H1 (cell line): ENCODE measurements around the gene FABP7. TPM values are rescaled to one million over a fixed set of nuclear protein-coding genes. Genes with fewer than 3 reads are reported as not detected.

Experiments
- CTCF ChIA-PET: fragments of 300-600 bp; sonication (Branson Sonifier 250); formaldehyde crosslinking; loops from one replicate; lab custom pipeline; 2021; ENCODE audit not compliant: partially characterized antibody; lab: Charles Lee
- POLR2A ChIA-PET: fragments of 300-600 bp; sonication (Branson Sonifier 250); formaldehyde crosslinking; loops from one replicate; lab custom pipeline; 2021; ENCODE audit warnings: inconsistent platforms; ENCODE audit not compliant: partially characterized antibody; lab: Charles Lee
- DNase-seq, 2 experiments: peaks; one replicate each; pipeline versions ENCODE4 v3.0.0 to v3.0.0-alpha.2; 2010 to 2022; ENCODE audit warnings: low spot score in 2 of 2, low read depth in 1 of 2, mixed read lengths in 1 of 2
- FAIRE-seq: peaks from 2 replicates; lab custom pipeline; 2011; peaks lifted over from hg19 to GRCh38; lab: Jason Lieb, UNC
- H2AFZ ChIP-seq: 2 replicates; pipeline ENCODE4 v1.8.1; 2012; ENCODE audit warnings: low read length, inconsistent platforms
- H2AK5ac ChIP-seq: 2 replicates; pipeline ENCODE4 v1.6.1; 2013; ENCODE audit warnings: low read depth, low read length
- H2BK120ac ChIP-seq: replicated peaks from 2 replicates; pipeline ENCODE3; 2013; ENCODE audit warnings: low read depth, low read length, inconsistent platforms
- H2BK12ac ChIP-seq: 2 replicates; pipeline ENCODE4 v1.6.1; 2013; ENCODE audit warnings: low read depth, low read length
- H2BK15ac ChIP-seq: 2 replicates; pipeline ENCODE4 v1.6.1; 2013; ENCODE audit warnings: low read length
- H2BK20ac ChIP-seq: 2 replicates; pipeline ENCODE4 v1.6.1; 2013; ENCODE audit warnings: low read length
- H2BK5ac ChIP-seq: 2 replicates; pipeline ENCODE4 v1.6.1; 2013; ENCODE audit warnings: low read depth, low read length
- H3K14ac ChIP-seq: 2 replicates; pipeline ENCODE4 v1.6.1; 2013; ENCODE audit warnings: inconsistent platforms; ENCODE audit not compliant: insufficient read length
- H3K18ac ChIP-seq: 2 replicates; pipeline ENCODE4 v1.6.1; 2013; ENCODE audit warnings: low read length; ENCODE audit errors: extremely low read depth
- H3K23ac ChIP-seq: 2 replicates; pipeline ENCODE4 v1.6.1; 2013; ENCODE audit warnings: inconsistent platforms; ENCODE audit not compliant: insufficient read length
- H3K23me2 ChIP-seq: 2 replicates; pipeline ENCODE4 v1.6.1; 2013; ENCODE audit warnings: low read depth, low read length
- H3K27ac ChIP-seq: 2 replicates; pipeline ENCODE4 v1.6.1; 2011; ENCODE audit warnings: low read depth, low read length, inconsistent platforms
- H3K27me3 ChIP-seq, 4 experiments: replicated peaks in 1 of 4; 1 replicate in 1 of 4; 2 replicates in 3 of 4; pipeline versions ENCODE4 v1.6.1 to v1.8.1; 2011 to 2013; ENCODE audit warnings: low read length in 3 of 4, mild to moderate bottlenecking in 3 of 4, inconsistent platforms in 2 of 4, mixed read lengths in 2 of 4, moderate library complexity in 1 of 4; ENCODE audit not compliant: control insufficient read depth in 3 of 4, insufficient read depth in 3 of 4; ENCODE audit errors: extremely low read depth in 1 of 4
- H3K36me3 ChIP-seq, 4 experiments: 2 replicates each; pipeline versions ENCODE4 v1.6.1 to v1.8.1; 2011 to 2013; ENCODE audit warnings: mild to moderate bottlenecking in 4 of 4, low read length in 3 of 4, moderate library complexity in 2 of 4, control low read depth in 1 of 4, inconsistent platforms in 1 of 4; ENCODE audit not compliant: insufficient read depth in 4 of 4, control insufficient read depth in 2 of 4
- H3K4ac ChIP-seq: replicated peaks from 2 replicates; pipeline ENCODE3; 2013; ENCODE audit warnings: low read length, low read depth, mixed read lengths, inconsistent platforms; ENCODE audit not compliant: insufficient read length
- H3K4me1 ChIP-seq, 4 experiments: replicated peaks in 1 of 4; 1 replicate in 1 of 4; 2 replicates in 3 of 4; pipeline versions ENCODE4 v1.6.1 to v1.8.1; 2011 to 2013; ENCODE audit warnings: low read length in 3 of 4, inconsistent platforms in 2 of 4, mixed read lengths in 1 of 4; ENCODE audit not compliant: insufficient read depth in 4 of 4, control insufficient read depth in 3 of 4
- H3K4me2 ChIP-seq, 2 experiments: 2 replicates each; pipeline versions ENCODE4 v1.6.1 to v1.8.1; 2011 to 2013; ENCODE audit warnings: low read depth in 2 of 2, low read length in 2 of 2, control low read depth in 1 of 2, inconsistent platforms in 1 of 2, mild to moderate bottlenecking in 1 of 2; ENCODE audit not compliant: insufficient read depth in 1 of 2
- H3K4me3 ChIP-seq, 4 experiments: fragments of 200-600, 300-600 bp in 1 of 4; sonication (generic), shearing (Covaris generic), sonication (Bioruptor Twin) in 1 of 4; 2 replicates each; pipeline versions ENCODE4 v1.5.1 to v1.8.1; 2011 to 2016; ENCODE audit warnings: low read length in 4 of 4, low read depth in 3 of 4, control low read depth in 2 of 4, inconsistent platforms in 2 of 4, mild to moderate bottlenecking in 2 of 4, mixed read lengths in 1 of 4, moderate library complexity in 1 of 4; ENCODE audit not compliant: insufficient read depth in 2 of 4; ENCODE audit errors: extremely low read depth in 1 of 4
- H3K56ac ChIP-seq: replicated peaks from 2 replicates; pipeline ENCODE3; 2013; ENCODE audit warnings: low read depth, mild to moderate bottlenecking, mixed read lengths, low read length, inconsistent platforms; ENCODE audit not compliant: insufficient read length
- H3K79me1 ChIP-seq: 2 replicates; pipeline ENCODE4 v1.6.1; 2013; ENCODE audit warnings: low read depth, low read length, control low read depth
- H3K79me2 ChIP-seq, 2 experiments: 2 replicates each; pipeline versions ENCODE4 v1.6.1 to v1.8.1; 2012 to 2013; ENCODE audit warnings: low read length in 2 of 2, mild to moderate bottlenecking in 2 of 2, inconsistent platforms in 1 of 2; ENCODE audit not compliant: insufficient read depth in 2 of 2, control insufficient read depth in 1 of 2
- H3K9ac ChIP-seq, 4 experiments: replicated peaks in 1 of 4; 1 replicate in 1 of 4; 2 replicates in 3 of 4; pipeline versions ENCODE4 v1.6.1 to v1.8.1; 2011 to 2013; ENCODE audit warnings: low read depth in 3 of 4, low read length in 3 of 4, control low read depth in 2 of 4, mild to moderate bottlenecking in 2 of 4, moderate library complexity in 2 of 4, inconsistent platforms in 1 of 4; ENCODE audit errors: extremely low read depth in 1 of 4
- H3K9me3 ChIP-seq, 2 experiments: 2 replicates each; pipeline versions ENCODE4 v1.6.1 to v1.8.1; 2012 to 2013; ENCODE audit warnings: mild to moderate bottlenecking in 2 of 2, moderate library complexity in 2 of 2, control low read depth in 1 of 2, inconsistent platforms in 1 of 2, low read depth in 1 of 2, low read length in 1 of 2, mixed read lengths in 1 of 2; ENCODE audit not compliant: insufficient read depth in 2 of 2
- H4K20me1 ChIP-seq, 2 experiments: replicated peaks in 1 of 2; 2 replicates each; pipeline versions ENCODE3 to v1.8.1; 2011 to 2013; ENCODE audit warnings: inconsistent platforms in 2 of 2, low read length in 2 of 2, mild to moderate bottlenecking in 1 of 2; ENCODE audit not compliant: insufficient read depth in 2 of 2, control insufficient read depth in 1 of 2
- H4K5ac ChIP-seq: 2 replicates; pipeline ENCODE4 v1.6.1; 2013; ENCODE audit warnings: low read length, low read depth, mixed read lengths, inconsistent platforms; ENCODE audit not compliant: insufficient read length
- H4K8ac ChIP-seq: 2 replicates; pipeline ENCODE4 v1.8.0; 2013; ENCODE audit warnings: mild to moderate bottlenecking, moderate library complexity, low read length, inconsistent platforms; ENCODE audit not compliant: insufficient read depth; ENCODE audit errors: extremely low read depth
- H4K91ac ChIP-seq: replicated peaks from 2 replicates; pipeline ENCODE3; 2013; ENCODE audit warnings: low read length, mixed read lengths, inconsistent platforms; ENCODE audit not compliant: insufficient read length
- BRCA1 ChIP-seq: IDR thresholded peaks from 2 replicates; pipeline ENCODE4 v1.6.1; 2012; ENCODE audit warnings: low read depth, low read length, improper control_type of control experiment
- CTBP2 ChIP-seq: IDR thresholded peaks from 2 replicates; pipeline ENCODE4 v1.7.0; 2011; ENCODE audit warnings: borderline replicate concordance, mild to moderate bottlenecking, moderate library complexity, mixed read lengths, low read length; ENCODE audit not compliant: insufficient read depth, insufficient read length
- EP300 ChIP-seq, 2 experiments: IDR thresholded peaks; 1 replicate in 1 of 2; 2 replicates in 1 of 2; pipeline ENCODE4 v1.6.1; 2011 to 2012; ENCODE audit warnings: low read depth in 2 of 2, low read length in 2 of 2, mild to moderate bottlenecking in 2 of 2, borderline replicate concordance in 1 of 2, inconsistent platforms in 1 of 2, moderate library complexity in 1 of 2
- EZH2 ChIP-seq: fragments of 200-600 bp; sonication (generic); IDR thresholded peaks from 2 replicates; pipeline ENCODE4 v1.7.1; 2012; ENCODE audit warnings: low read depth, mild to moderate bottlenecking, moderate library complexity, low read length, inconsistent platforms; ENCODE audit not compliant: severe bottlenecking
- FOSL1 ChIP-seq: IDR thresholded peaks from 2 replicates; pipeline ENCODE4 v1.6.1; 2011; ENCODE audit warnings: mild to moderate bottlenecking, low read depth, low read length, moderate library complexity; ENCODE audit not compliant: insufficient read depth
- HDAC2 ChIP-seq, 2 experiments: fragments of 300-600 bp in 1 of 2; sonication (generic) in 1 of 2; IDR thresholded peaks; 2 replicates each; pipeline ENCODE4 v1.6.1; 2011 to 2012; ENCODE audit warnings: low read depth in 2 of 2, low read length in 2 of 2, mild to moderate bottlenecking in 2 of 2, moderate library complexity in 2 of 2, borderline replicate concordance in 1 of 2, inconsistent platforms in 1 of 2
- JUN ChIP-seq: IDR thresholded peaks from 2 replicates; pipeline ENCODE4 v1.6.1; 2011; ENCODE audit warnings: low read depth, mild to moderate bottlenecking, improper control_type of control experiment, low read length
- RXRA ChIP-seq: IDR thresholded peaks from 2 replicates; pipeline ENCODE4 v1.6.1; 2011; ENCODE audit warnings: low read depth, mild to moderate bottlenecking, low read length, moderate library complexity; ENCODE audit not compliant: insufficient read depth
- SP1 ChIP-seq: IDR thresholded peaks from 2 replicates; pipeline ENCODE4 v1.6.1; 2011; ENCODE audit warnings: low read depth, low read length
- SUZ12 ChIP-seq: fragments of 200-600 bp; sonication (generic); IDR thresholded peaks from 2 replicates; pipeline ENCODE4 v1.6.1; 2012; ENCODE audit warnings: mild to moderate bottlenecking, inconsistent platforms, low read length, moderate library complexity, mixed read lengths
- WGBS, 2 experiments: shearing (Covaris generic) in 1 of 2; methylation state at CpG; one replicate each; pipeline versions ENCODE4 v1.1.6 to v1.1.7; 2013 to 2015; ENCODE audit warnings: low lambda C conversion rate in 2 of 2, mixed read lengths in 2 of 2, inconsistent platforms in 1 of 2, low coverage in 1 of 2, missing lambda C conversion rate in 1 of 2; ENCODE audit not compliant: insufficient replicate concordance in 2 of 2, insufficient coverage in 1 of 2, insufficient read length in 1 of 2; ENCODE audit errors: extremely low coverage in 1 of 2, missing lambda C conversion rate in 1 of 2; 5-methylcytosine and 5-hydroxymethylcytosine counted together
- polyA plus RNA-seq, 7 experiments: library from polyadenylated mRNA; depleted of rRNA in 3 of 7; stranded (reverse) in 5 of 7; unstranded in 2 of 7; fragments of >200 nt in 5 of 7; fragments of 200-250 nt in 2 of 7; gene quantifications; 1 replicate in 5 of 7; 2 replicates in 1 of 7; 4 replicates in 1 of 7; pipeline versions ENCODE4 v1.2.1 to v1.2.3, GENCODE V29; 2011 to 2013; ENCODE audit warnings: missing spikeins in 2 of 7, mixed read lengths in 2 of 7
- total RNA-seq: library from RNA; stranded (reverse); fragmentation: NEBNext Ultra II Directional; extraction: Animal tissue kit (Norgen Biotek cat#: 25700); gene quantifications from 2 replicates; pipeline ENCODE4 v1.2.1, GENCODE V29; 2021

FABP7 gene
- total and polyA plus RNA-seq, 2 of the 8 experiments (the other 6 are each of a cell fraction or from before 2014, with no cell fraction given): 10.6 to 13.1 TPM

- CTCF ChIA-PET: interaction anchor here (0.6 to 12.0 kb wide), 10 partner anchors 9 to 397 kb away, joined by 3 to 62 read pairs (median 6); partner anchors contain the start of gene FABP7
- Histone ChIP-seq H3K36me3 (no peaks in the 10 kb centered on the region), H3K23ac (no peak overlapping the region), H3K4me3 (peak overlapping the region; percentile 72 to 86 (median 80)), H3K14ac (no peak overlapping the region), H2AK5ac (no peak overlapping the region), H3K79me2 (no peaks in the 10 kb centered on the region), H3K4me2 (peak overlapping the region; percentile 96 to 99), H4K8ac (no peak overlapping the region), H2BK20ac (no peak overlapping the region), H4K91ac (no peak overlapping the region), H3K4me1 (peaks cover 3 to 24% (median 13%) of the 10 kb centered on the region in 4 experiments; a peak in 6 of 7 replicates), H3K27me3 (no peaks in the 10 kb centered on the region; a peak in 2 of 7 replicates), H2BK120ac (no peak overlapping the region), H3K4ac (no peak overlapping the region), H2BK5ac (peak overlapping the region; percentile 57; the same call in 1 of the 2 replicates), H4K20me1 (no peaks in the 10 kb centered on the region), H4K5ac (no peak overlapping the region), H2AFZ (no peak overlapping the region), H3K79me1 (no peaks in the 10 kb centered on the region), H3K56ac (no peak overlapping the region), H2BK15ac (no peak overlapping the region), H3K9ac (peak overlapping the region in 1 of 4 experiments; percentile 95; a peak in 2 of 7 replicates), H3K18ac (no peak overlapping the region; the same call in 1 of the 2 replicates), H2BK12ac (peak overlapping the region; percentile 13; the same call in 1 of the 2 replicates), H3K27ac (no peak overlapping the region), H3K9me3 (no peaks in the 10 kb centered on the region), H3K23me2 (peaks cover 12% of the 10 kb centered on the region; the same call in 1 of the 2 replicates)
- WGBS, 2 experiments: 61% methylated on average over 14 of the region's 14 CpGs; no CpG with 5 or more reads in 1 of the 2 experiments
- FAIRE-seq (no peak), DNase-seq (no peak)
- POLR2A ChIA-PET: interaction anchor here (1.7 kb wide), 1 partner anchor 46 kb away, joined by 4 read pairs; no protein-coding TSS in a partner anchor
- TF ChIP-seq SUZ12 (no peak), BRCA1 (no peak), EZH2 (no peak), SP1 (no peak), HDAC2 (IDR thresholded peaks at IDR 0.05; ENCODE audit: borderline replicate concordance in 1 of 2, low read depth in 2 of 2, low read length in 2 of 2) (no peak), CTBP2 (no peak), JUN (no peak), EP300 (IDR thresholded peaks at IDR 0.05; ENCODE audit: borderline replicate concordance in 1 of 2, low read depth in 2 of 2, low read length in 2 of 2) (no peak), FOSL1 (no peak), RXRA (no peak)
Measured at GRCh38 chr6:122790423-122791309, 11.2 kb downstream of the FABP7 start.
